IPS-15b (cell line): ENCODE results near the gene KRT20.

Experiments
- H3K27me3 ChIP-seq: one replicate; pipeline ENCODE4 v1.6.1; 2013; ENCODE audit warnings: low read length; ENCODE audit not compliant: control insufficient read depth, insufficient read depth
- H3K36me3 ChIP-seq: one replicate; pipeline ENCODE4 v1.6.1; 2013; ENCODE audit warnings: low read length; ENCODE audit not compliant: control insufficient read depth, insufficient read depth
- H3K4me1 ChIP-seq: one replicate; pipeline ENCODE4 v1.6.1; 2013; ENCODE audit warnings: mild to moderate bottlenecking, low read length; ENCODE audit not compliant: control insufficient read depth, insufficient read depth
- H3K4me3 ChIP-seq: one replicate; pipeline ENCODE4 v1.5.1; 2013; ENCODE audit warnings: low read depth, low read length
- H3K9ac ChIP-seq: one replicate; pipeline ENCODE4 v1.6.1; 2013; ENCODE audit warnings: low read depth, mild to moderate bottlenecking, low read length
- H3K9me3 ChIP-seq: one replicate; pipeline ENCODE4 v1.6.1; 2013; ENCODE audit warnings: mild to moderate bottlenecking, low read length; ENCODE audit not compliant: control insufficient read depth, insufficient read depth

Gene KRT20

GRCh38 chr17:40846515-40847144 is 38.4 kb downstream of the KRT20 start:
- Histone ChIP-seq H3K9me3 (no peaks in the 10 kb centered on the region), H3K4me1 (no peaks in the 10 kb centered on the region), H3K4me3 (no peak overlapping the region), H3K9ac (no peak overlapping the region), H3K27me3 (no peaks in the 10 kb centered on the region), H3K36me3 (no peaks in the 10 kb centered on the region)

GRCh38 chr17:40844671-40845107 is 40.4 kb downstream of the KRT20 start:
- H3K4me3 ChIP-seq, result no peak overlapping the region
- no peaks in the 10 kb centered on the region for H3K9me3 ChIP-seq
- H3K4me1 ChIP-seq, result no peaks in the 10 kb centered on the region
- H3K27me3 ChIP-seq, result no peaks in the 10 kb centered on the region
- no peak overlapping the region for H3K9ac ChIP-seq
- no peaks in the 10 kb centered on the region for H3K36me3 ChIP-seq

DNA sequence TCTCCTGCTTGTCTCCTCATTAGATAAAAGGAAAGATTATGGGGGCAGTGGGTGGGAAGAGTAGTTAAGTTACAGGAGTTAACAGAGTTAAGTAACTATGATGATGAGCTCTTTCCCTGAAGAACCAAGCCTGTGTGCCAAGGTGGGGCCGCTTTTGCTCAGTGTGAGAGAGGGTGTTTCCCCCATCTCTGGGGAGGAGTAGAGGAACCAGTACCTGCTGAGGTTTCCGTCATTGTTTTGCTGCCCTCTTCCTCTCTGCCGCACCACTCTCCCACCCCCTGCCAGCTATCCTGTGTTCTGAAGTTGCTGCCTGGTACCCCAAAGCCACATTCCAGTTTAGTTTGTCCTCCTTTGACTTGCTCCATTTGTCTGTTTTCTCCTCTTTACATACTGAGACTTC is 41.8 kb downstream of the KRT20 start:
- Histone ChIP-seq H3K9ac (no peak overlapping the region), H3K4me3 (no peak overlapping the region), H3K4me1 (no peaks in the 10 kb centered on the region), H3K27me3 (peaks cover 12% of the 10 kb centered on the region), H3K36me3 (no peaks in the 10 kb centered on the region), H3K9me3 (no peaks in the 10 kb centered on the region)

GRCh38 chr17:40841246-40841645 is 43.8 kb downstream of the KRT20 start:
- Histone ChIP-seq H3K4me3 (no peak overlapping the region), H3K9ac (no peak overlapping the region), H3K4me1 (no peaks in the 10 kb centered on the region), H3K9me3 (no peaks in the 10 kb centered on the region), H3K36me3 (no peaks in the 10 kb centered on the region), H3K27me3 (peaks cover 16% of the 10 kb centered on the region)

DNA sequence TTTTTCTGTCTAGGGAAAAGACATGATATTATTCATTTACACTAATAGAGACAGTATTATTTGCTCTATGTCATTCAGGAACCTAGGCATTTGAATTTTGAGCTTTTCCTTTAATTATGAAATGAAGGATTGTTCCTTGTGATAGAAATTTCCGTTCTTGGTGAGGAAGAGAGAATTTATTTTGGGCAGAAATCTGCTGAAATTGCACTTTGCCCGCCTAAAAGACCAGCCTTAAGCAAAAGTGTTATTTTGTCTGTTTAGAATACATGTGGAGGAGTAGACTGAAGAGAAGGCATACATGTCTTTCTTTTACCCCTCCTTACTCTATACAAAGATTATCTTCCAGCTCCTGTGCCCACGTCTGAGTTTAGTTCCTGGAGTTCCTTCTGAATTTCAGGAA is 45.8 kb downstream of the KRT20 start:
- H3K36me3 ChIP-seq, result no peaks in the 10 kb centered on the region
- no peak overlapping the region for H3K4me3 ChIP-seq
- no peaks in the 10 kb centered on the region for H3K9me3 ChIP-seq
- H3K4me1 ChIP-seq, result no peaks in the 10 kb centered on the region
- peaks cover 25% of the 10 kb centered on the region for H3K27me3 ChIP-seq
- no peak overlapping the region for H3K9ac ChIP-seq

DNA sequence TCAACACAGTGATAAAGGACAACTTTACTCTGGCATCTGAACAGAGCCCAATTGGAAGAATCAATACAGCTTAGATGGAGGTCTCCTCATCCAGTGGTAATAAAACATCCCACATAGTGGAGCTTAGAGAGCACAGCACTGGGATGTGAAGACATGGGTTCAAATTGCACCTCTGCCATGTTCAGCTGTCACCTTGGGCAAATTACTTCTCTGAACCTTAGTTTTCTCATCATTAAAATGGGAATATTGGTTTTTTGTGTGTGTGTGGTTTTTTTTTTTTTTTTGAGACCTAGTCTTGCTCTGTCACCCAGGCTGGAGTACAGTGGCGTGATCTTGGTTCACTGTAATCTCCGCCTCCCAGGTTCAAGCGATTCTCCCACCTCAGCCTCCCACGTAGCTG is 49.0 kb downstream of the KRT20 start:
- Histone ChIP-seq H3K4me1 (no peaks in the 10 kb centered on the region), H3K9me3 (no peaks in the 10 kb centered on the region), H3K36me3 (no peaks in the 10 kb centered on the region), H3K4me3 (no peak overlapping the region), H3K27me3 (peaks cover 51% of the 10 kb centered on the region), H3K9ac (no peak overlapping the region)

DNA sequence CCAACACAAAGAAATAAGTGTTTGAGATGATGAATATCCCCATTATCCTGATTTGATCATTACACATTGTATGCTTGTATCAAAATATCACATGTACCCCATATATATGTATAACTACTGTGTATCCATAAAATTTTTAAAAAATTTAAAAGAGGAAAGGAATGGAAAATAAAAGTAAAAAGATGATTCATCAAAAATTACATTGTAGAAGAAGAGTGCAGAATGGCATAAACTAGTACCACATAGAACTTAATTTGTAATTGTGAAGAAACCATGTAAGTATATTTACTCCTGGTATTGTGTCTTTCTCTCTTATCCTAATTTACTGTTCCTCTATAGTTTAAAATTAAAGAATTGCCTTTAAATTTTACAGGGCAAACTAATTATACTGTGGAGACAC is 51.2 kb downstream of the KRT20 start:
- Histone ChIP-seq H3K4me3 (no peak overlapping the region), H3K27me3 (peaks cover 54% of the 10 kb centered on the region), H3K9ac (no peak overlapping the region), H3K4me1 (no peaks in the 10 kb centered on the region), H3K36me3 (no peaks in the 10 kb centered on the region), H3K9me3 (no peaks in the 10 kb centered on the region)

DNA sequence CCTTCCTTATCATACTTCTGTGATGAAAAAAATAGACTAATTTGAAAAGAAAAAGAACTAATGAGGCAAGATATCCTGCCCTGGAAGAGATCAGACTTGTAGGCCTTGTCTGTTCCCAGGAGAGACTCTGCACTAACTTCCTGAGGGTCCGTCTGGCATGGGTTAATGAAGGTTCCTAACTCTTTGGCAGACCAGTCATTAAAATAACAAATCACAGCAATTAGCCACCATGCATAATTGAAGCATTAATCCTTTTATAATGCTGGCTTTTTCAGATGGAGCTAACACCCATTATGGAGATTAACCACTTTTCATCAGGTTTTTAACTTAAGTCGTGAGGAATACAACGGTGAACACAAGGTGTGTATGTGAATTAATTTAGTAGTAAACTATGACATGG is 52.2 kb downstream of the KRT20 start:
- peaks cover 45% of the 10 kb centered on the region for H3K27me3 ChIP-seq
- no peaks in the 10 kb centered on the region for H3K36me3 ChIP-seq
- no peaks in the 10 kb centered on the region for H3K4me1 ChIP-seq
- no peak overlapping the region for H3K9ac ChIP-seq
- H3K4me3 ChIP-seq, result no peak overlapping the region
- H3K9me3 ChIP-seq, result no peaks in the 10 kb centered on the region

DNA sequence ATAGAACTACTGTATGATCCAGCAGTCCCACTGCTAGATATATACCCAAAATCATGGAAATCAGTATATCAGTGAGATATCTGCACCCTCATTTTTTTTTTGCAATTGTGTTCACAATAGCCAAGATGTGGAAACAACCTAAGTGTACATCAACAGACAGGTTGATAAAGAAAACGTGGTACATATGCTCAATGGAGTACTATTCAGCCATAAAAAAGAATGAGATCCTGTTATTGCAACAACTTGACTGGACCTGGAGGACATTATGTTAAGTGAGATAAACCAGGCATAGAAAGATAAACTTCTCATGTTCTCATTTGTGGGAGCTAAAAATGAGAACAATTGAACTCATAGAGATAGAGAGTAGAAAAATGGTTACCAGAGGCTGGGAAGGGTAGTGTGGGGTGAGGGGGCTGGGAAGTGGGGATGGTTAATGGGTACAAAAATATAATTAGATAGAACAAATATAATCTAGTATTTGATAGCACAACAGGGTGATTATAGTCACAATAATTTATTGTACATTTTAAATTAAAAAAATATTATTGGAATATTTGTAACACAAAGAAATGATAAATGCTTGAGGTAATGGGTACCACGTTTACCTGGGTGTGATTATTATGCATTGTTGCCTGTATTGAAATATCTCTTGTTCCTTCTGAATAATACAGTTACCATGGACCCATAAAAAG is 54.8 kb downstream of the KRT20 start:
- Histone ChIP-seq H3K27me3 (peaks cover 45% of the 10 kb centered on the region), H3K9me3 (no peaks in the 10 kb centered on the region), H3K4me3 (no peak overlapping the region), H3K9ac (no peak overlapping the region), H3K36me3 (no peaks in the 10 kb centered on the region), H3K4me1 (no peaks in the 10 kb centered on the region)

DNA sequence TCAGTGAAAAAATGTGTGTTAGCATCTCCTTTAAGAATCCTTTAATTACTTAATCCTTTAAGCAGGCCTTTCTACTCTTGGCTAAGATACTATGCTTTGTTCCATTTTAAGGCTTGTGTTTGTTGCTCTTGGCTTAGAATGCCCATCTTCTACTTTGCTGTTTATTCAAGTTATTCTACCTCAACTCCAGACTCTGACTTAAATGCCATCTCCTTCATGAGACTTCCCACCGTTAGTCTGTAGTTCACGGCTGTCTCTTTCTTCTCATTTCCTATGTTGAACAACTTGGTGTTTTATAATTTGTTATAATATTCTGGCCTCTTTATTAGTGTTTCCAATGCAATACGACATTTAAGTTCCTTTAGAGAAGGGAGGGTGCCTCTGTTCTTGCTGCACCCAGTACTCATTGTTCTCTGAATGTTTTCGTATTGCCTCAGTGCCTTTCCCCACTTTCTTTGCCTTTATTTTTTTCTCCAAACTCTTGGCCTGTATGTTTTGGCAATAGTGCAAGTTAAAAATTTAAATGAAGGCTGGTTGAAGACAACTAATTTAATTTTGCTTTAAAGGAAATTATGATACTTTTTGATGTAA is 56.5 kb downstream of the KRT20 start:
- peaks cover 30% of the 10 kb centered on the region for H3K27me3 ChIP-seq
- H3K4me1 ChIP-seq, result no peaks in the 10 kb centered on the region
- H3K4me3 ChIP-seq, result no peak overlapping the region
- H3K9me3 ChIP-seq, result no peaks in the 10 kb centered on the region
- no peaks in the 10 kb centered on the region for H3K36me3 ChIP-seq
- no peak overlapping the region for H3K9ac ChIP-seq

- H3K4me3 ChIP-seq, result no peak overlapping the region
- H3K27me3 ChIP-seq, result peaks cover 24% of the 10 kb centered on the region
- H3K9me3 ChIP-seq, result no peaks in the 10 kb centered on the region
- no peaks in the 10 kb centered on the region for H3K36me3 ChIP-seq
- H3K4me1 ChIP-seq, result no peaks in the 10 kb centered on the region
- H3K9ac ChIP-seq, result no peak overlapping the region
Observed at GRCh38 chr17:40827746-40828453, 57.1 kb downstream of the KRT20 start.
